Glomerular endothelial cell (primary cell): ENCODE results near the gene RSF1. TPM values are rescaled to one million over a fixed set of nuclear protein-coding genes. Genes with fewer than 3 reads are reported as not detected.
"Not testable (repeated sequence)": the region's sequence is repeated elsewhere in the genome, so short reads cannot be mapped to it uniquely, and the experiment has no call there.

Experiments used
- DNase-seq: peaks from one replicate; pipeline ENCODE4 v3.0.0-alpha.2; 2011; ENCODE audit warnings: low read depth, low spot score; ENCODE audit errors: extremely low read depth
- total RNA-seq: library from RNA; depleted of rRNA; stranded (reverse); fragments of >200 nt; gene quantifications from 2 replicates; pipeline ENCODE4 v1.2.3, GENCODE V29; 2015

RSF1 gene
- total RNA-seq, 1 donor from 2014 or later: 50.9 TPM

- DNase-seq: no peak
Observed at GRCh38 chr11:77636731-77637344, 183.7 kb downstream of the RSF1 start.

DNA sequence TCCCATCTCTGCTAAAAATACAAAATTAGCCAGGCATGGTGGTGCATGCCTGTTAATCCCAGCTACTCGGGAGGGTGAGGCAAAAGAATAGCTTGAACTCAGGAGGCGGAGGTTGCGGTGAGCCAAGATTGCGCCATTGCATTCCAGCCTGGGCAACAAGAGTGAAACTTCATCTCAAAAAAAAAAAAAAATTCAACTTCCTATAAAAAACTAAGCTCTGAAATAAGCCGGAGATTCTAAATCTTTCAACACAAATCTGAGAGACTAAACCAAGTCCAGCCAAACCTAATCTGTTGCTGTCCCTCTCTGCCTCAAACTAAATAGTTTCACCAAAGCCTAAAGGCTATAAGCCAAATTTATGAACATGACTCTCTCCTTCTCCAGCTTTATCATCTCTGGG, 186.6 kb downstream of the RSF1 start:
- DNase-seq: not testable (repeated sequence)

GRCh38 chr11:77630157-77630710, 190.3 kb downstream of the RSF1 start:
- no peak for DNase-seq

DNA sequence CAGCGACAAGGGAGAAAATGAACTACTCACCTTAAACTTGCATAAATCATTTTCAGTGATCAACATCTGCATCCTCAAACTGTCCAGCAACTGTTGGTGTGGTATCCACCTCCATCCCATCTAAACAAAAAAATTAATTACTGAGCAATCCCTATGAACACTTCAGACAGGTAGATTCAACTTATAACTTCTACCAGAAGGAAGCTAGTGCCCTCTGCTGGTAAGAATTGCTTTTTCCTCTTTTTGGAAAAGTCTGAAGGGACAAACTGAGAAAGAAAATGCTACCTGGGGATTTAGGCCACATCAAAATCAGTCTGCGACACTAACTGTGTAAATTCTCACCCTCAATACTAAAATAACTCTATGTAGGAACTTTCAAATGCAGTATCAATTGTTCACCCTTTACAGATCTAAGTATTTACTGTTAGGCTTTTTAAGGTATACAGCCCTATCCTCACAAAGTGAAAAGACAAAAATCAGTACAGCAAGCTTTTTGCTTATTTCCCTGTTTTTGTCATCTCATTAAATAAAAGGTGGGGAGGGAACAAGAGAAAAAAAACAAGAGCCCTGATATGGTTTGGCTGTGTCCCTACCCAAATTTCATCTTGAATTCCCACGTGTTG, 200.8 kb downstream of the RSF1 start:
- no peak for DNase-seq

DNA sequence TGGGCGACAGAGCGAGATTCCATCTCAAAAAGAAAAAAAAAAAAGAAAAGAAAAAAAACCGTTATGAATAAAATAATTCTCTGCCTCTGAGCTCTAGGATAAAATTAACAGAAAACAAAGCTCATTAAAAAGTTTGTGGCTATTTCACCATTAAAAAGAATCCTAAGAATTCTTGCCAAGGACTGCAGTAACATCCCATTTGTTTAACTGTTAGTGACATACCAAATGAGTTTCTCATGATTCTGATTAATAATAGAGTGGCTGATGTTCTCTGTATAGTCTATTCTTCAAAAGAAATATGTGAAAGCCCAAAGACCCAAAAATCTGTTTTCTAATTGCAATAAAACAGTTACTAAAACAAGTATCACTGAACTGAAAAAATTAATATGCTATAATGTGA, 202.6 kb downstream of the RSF1 start:
- no peak for DNase-seq

- DNase-seq: no peak
Observed at GRCh38 chr11:77611921-77612320, 208.6 kb downstream of the RSF1 start.

Other genes starting within 250 kb of the RSF1 start
- gene AQP11, start 230.8 kb downstream of the RSF1 start, total RNA-seq: 0.18 TPM in 1 of 2 replicates, not detected in the other
- 82.1 and 114 TPM in 2 replicates for gene CLNS1A, start 182.9 kb downstream of the RSF1 start, total RNA-seq
- 36.1 and 53.2 TPM in 2 replicates for gene AAMDC, start 422 bp upstream of the RSF1 start, total RNA-seq
- gene INTS4, start 173.9 kb upstream of the RSF1 start, total RNA-seq: 22.3 and 23.7 TPM in 2 replicates
- gene KCTD14, start 202.6 kb upstream of the RSF1 start, total RNA-seq: 0.58 and 2.0 TPM in 2 replicates
- not detected in 2 replicates for gene THRSP, start 243.1 kb upstream of the RSF1 start, total RNA-seq